ENCODE data around the gene ZMYND15. TPM values are rescaled to one million over a fixed set of nuclear protein-coding genes. Genes with fewer than 3 reads are reported as not detected.

The ZMYND15 gene
- total RNA-seq, 1 donor: 1.4 TPM

DNA sequence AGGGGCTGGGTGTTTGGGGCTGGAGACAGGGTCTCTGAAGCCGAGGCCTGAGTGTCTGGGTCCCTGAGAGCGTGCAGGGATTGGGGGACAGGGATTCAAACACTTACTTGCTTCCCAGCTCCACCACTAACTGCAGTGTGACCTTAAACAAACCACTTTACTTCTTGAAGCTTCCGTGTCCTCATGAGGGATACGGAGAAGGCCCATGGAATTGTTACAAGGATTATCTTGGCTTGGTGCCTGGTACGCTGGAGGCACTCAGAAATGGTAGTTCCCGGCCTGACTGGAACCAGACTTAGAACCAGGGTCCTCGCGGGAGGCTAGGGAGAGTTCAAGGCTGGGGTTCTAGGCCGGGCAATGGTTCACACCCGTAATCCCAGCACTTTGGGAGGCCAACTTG, 3.0 kb downstream of the ZMYND15 start:
- H3K4me2 ChIP-seq (ENCODE audit: insufficient read depth, low read length): no peak overlapping the region
- no peak overlapping the region for H3K4me3 ChIP-seq (ENCODE audit: insufficient read depth, low read length)
- peaks cover 10% of the 10 kb centered on the region for H3K4me1 ChIP-seq (ENCODE audit: insufficient read depth, low read length)
- H2AFZ ChIP-seq (ENCODE audit: low read length): no peak overlapping the region
- H3K9me3 ChIP-seq (ENCODE audit: low read depth, low read length): no peaks in the 10 kb centered on the region
- no peak overlapping the region for H3K27ac ChIP-seq (ENCODE audit: low read depth, low read length)
- TF ChIP-seq, protein P1, sequence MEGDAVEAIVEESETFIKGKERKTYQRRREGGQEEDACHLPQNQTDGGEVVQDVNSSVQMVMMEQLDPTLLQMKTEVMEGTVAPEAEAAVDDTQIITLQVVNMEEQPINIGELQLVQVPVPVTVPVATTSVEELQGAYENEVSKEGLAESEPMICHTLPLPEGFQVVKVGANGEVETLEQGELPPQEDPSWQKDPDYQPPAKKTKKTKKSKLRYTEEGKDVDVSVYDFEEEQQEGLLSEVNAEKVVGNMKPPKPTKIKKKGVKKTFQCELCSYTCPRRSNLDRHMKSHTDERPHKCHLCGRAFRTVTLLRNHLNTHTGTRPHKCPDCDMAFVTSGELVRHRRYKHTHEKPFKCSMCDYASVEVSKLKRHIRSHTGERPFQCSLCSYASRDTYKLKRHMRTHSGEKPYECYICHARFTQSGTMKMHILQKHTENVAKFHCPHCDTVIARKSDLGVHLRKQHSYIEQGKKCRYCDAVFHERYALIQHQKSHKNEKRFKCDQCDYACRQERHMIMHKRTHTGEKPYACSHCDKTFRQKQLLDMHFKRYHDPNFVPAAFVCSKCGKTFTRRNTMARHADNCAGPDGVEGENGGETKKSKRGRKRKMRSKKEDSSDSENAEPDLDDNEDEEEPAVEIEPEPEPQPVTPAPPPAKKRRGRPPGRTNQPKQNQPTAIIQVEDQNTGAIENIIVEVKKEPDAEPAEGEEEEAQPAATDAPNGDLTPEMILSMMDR (IDR thresholded peaks at IDR 0.05; ENCODE audit: extremely low read depth, low read depth, low read length): no peak
- peaks cover 25% of the 10 kb centered on the region for H3K27me3 ChIP-seq (ENCODE audit: insufficient read depth, low read length)
- no peaks in the 10 kb centered on the region for H3K36me3 ChIP-seq (ENCODE audit: insufficient read depth, low read length)
- no peaks in the 10 kb centered on the region for H3K79me2 ChIP-seq (ENCODE audit: insufficient read depth, low read length)
- peak; percentile 90 for DNase-seq (ENCODE audit: insufficient read length, low spot score, missing footprints)
- H4K20me1 ChIP-seq (ENCODE audit: insufficient read depth, low read length): no peaks in the 10 kb centered on the region

DNA sequence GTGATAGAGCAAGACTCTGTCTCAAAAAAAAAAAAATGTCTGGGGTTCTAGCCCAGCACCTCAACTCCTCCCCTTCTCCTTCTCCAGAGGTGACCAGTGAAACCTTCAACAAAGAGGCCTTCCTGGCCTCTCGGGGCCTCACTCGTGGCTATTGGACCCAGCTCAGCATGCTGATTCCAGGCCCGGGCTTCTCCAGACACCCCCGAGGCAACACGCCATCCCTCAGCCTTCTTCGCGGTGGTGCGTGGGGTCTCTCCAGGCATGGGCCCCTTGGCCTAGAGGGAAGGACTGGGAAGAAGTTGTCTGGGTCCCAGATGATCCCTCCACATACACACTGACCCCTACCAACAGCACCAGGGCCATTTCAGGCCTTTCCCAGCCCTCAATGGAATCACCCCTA, 3.6 kb downstream of the ZMYND15 start:
- no peak for DNase-seq (ENCODE audit: insufficient read length, low spot score, missing footprints)
- Histone ChIP-seq H3K27me3 (ENCODE audit: insufficient read depth, low read length) (peaks cover 27% of the 10 kb centered on the region), H3K36me3 (ENCODE audit: insufficient read depth, low read length) (no peaks in the 10 kb centered on the region), H3K4me2 (ENCODE audit: insufficient read depth, low read length) (no peak overlapping the region), H3K4me1 (ENCODE audit: insufficient read depth, low read length) (peaks cover 10% of the 10 kb centered on the region), H3K27ac (ENCODE audit: low read depth, low read length) (no peak overlapping the region), H3K9me3 (ENCODE audit: low read depth, low read length) (no peaks in the 10 kb centered on the region), H4K20me1 (ENCODE audit: insufficient read depth, low read length) (no peaks in the 10 kb centered on the region), H3K4me3 (ENCODE audit: insufficient read depth, low read length) (no peak overlapping the region), H2AFZ (ENCODE audit: low read length) (no peak overlapping the region), H3K79me2 (ENCODE audit: insufficient read depth, low read length) (no peaks in the 10 kb centered on the region)
- TF ChIP-seq, protein P1 (IDR thresholded peaks at IDR 0.05; ENCODE audit: extremely low read depth, low read depth, low read length): no peak

DNA sequence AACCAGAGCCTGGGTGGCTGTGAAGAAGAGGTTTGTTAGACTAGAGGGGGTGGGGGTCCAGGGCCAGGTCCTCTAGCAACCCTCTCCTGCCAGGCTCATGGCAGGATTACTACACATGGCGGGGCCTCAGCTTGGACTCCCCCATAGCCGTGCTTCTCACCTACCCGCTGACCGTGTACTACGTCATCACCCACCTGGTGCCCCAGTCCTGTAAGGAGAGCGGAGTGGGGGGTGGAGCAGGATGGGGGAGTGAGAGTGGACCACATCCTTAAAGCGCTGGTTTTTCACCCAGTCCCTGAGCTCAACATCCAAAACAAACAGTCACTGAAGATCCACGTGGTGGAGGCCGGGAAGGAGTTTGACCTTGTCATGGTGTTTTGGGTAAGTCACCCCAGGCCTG, 4.3 kb downstream of the ZMYND15 start:
- TF ChIP-seq, protein P1 (IDR thresholded peaks at IDR 0.05; ENCODE audit: extremely low read depth, low read depth, low read length): no peak

DNA sequence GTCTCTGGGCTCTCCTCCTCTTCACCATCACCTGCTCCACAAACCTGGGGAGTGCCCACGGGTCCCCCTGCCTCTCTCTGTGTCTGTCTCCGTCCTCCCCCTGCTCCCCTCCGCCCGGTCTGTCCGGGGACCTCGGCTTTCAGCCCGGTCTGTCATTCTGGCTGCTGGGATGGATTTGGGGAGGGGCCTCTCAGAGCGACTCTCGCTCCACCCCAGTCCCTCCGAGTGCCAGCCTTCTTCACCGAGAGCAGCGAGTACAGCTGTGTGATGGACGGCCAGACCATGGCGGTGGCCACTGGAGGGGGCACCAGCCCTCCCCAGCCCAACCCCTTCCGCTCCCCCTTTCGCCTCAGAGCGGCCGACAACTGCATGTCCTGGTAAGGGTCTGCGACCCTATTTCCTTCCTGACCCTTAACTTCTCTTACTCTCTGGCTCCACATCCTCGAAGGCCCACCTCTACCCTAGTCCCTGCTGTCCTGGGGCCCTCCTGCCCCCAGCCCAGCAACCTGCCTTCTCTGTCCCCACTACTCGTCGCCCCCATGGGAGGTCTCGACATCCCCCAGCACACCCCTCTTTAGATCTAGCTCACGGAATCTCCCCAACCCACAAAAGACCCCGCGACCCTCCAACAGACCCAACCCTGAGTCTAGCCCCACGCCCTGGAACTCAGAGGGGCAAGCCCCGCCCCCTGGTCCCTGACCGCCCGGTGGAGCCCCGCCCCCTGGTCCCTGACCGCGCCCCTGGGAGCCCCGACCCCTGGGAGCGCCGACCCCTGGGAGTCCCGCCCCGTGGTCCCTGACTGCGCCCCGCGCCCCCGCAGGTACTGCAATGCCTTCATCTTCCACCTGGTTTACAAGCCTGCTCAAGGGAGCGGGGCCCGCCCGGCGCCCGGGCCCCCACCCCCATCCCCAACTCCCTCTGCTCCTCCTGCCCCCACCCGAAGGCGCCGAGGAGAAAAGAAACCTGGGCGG, 5.7 kb downstream of the ZMYND15 start:
- H2AFZ ChIP-seq (ENCODE audit: low read length): no peak overlapping the region
- H3K4me1 ChIP-seq (ENCODE audit: insufficient read depth, low read length): no peaks in the 10 kb centered on the region
- no peak for DNase-seq (ENCODE audit: insufficient read length, low spot score, missing footprints)
- TF ChIP-seq, protein P1 (IDR thresholded peaks at IDR 0.05; ENCODE audit: extremely low read depth, low read depth, low read length): no peak
- no peaks in the 10 kb centered on the region for H3K79me2 ChIP-seq (ENCODE audit: insufficient read depth, low read length)
- no peak overlapping the region for H3K27ac ChIP-seq (ENCODE audit: low read depth, low read length)
- peaks cover 31% of the 10 kb centered on the region for H3K27me3 ChIP-seq (ENCODE audit: insufficient read depth, low read length)
- H3K36me3 ChIP-seq (ENCODE audit: insufficient read depth, low read length): no peaks in the 10 kb centered on the region
- H3K4me2 ChIP-seq (ENCODE audit: insufficient read depth, low read length): no peak overlapping the region
- H4K20me1 ChIP-seq (ENCODE audit: insufficient read depth, low read length): no peaks in the 10 kb centered on the region
- H3K9me3 ChIP-seq (ENCODE audit: low read depth, low read length): no peaks in the 10 kb centered on the region
- no peak overlapping the region for H3K4me3 ChIP-seq (ENCODE audit: insufficient read depth, low read length)

More for the DNA sequence above, 4.3 kb downstream of the ZMYND15 start:
- no peaks in the 10 kb centered on the region for H3K36me3 ChIP-seq (ENCODE audit: insufficient read depth, low read length)
- no peak overlapping the region for H3K4me2 ChIP-seq (ENCODE audit: insufficient read depth, low read length)
- H3K4me1 ChIP-seq (ENCODE audit: insufficient read depth, low read length): peaks cover 4% of the 10 kb centered on the region
- H2AFZ ChIP-seq (ENCODE audit: low read length): no peak overlapping the region
- DNase-seq (ENCODE audit: insufficient read length, low spot score, missing footprints): no peak
- peaks cover 27% of the 10 kb centered on the region for H3K27me3 ChIP-seq (ENCODE audit: insufficient read depth, low read length)
- no peaks in the 10 kb centered on the region for H4K20me1 ChIP-seq (ENCODE audit: insufficient read depth, low read length)
- no peaks in the 10 kb centered on the region for H3K9me3 ChIP-seq (ENCODE audit: low read depth, low read length)
- no peak overlapping the region for H3K4me3 ChIP-seq (ENCODE audit: insufficient read depth, low read length)
- no peaks in the 10 kb centered on the region for H3K79me2 ChIP-seq (ENCODE audit: insufficient read depth, low read length)
- H3K27ac ChIP-seq (ENCODE audit: low read depth, low read length): no peak overlapping the region
